Putamen (tissue), 1 donor: ENCODE results near the gene NMRAL1.

ENCODE experiments used
- DNase-seq: peaks from one replicate; pipeline ENCODE4 v3.0.0-alpha.2; 2016; ENCODE audit warnings: low spot score

NMRAL1 gene

DNA sequence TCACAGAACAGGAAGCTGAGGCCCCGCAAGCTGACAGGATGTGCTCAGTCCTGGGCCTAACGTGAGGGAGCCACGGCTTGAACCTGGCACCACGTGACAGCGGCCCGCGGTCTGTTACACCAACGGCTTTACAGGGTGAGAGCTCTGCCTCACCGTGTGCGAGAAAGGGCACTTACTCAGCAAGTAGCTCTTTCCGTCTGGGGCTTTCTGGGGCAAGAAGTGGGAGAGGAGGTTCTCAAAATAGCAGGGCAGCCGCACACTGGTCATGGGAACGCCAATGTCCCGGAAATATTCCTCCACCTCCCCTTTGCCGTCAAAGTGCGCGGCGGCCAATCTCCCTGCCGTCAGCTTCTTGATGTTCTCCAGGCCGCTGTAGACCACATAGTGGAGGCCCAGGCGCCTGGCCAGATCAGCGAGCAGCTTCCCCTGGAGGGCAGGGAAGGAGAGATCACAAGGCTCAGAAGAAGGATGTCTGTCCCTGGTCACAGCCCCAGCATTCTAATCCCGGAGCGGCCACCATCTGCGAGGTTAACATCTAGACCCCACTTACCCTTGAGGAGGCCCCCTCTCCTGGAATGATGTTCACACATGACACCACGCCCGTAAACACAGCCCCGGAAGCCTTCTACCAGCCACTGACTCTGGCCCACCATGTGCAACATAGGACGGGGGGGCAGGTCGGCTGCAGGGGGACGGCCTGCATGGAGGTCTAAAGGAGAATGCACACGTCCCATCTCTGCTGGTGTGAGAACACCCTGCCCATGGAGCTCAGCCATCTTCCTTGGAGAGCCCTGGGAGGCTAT lies 8.2 kb downstream of the NMRAL1 start:
- no peak for DNase-seq

DNA sequence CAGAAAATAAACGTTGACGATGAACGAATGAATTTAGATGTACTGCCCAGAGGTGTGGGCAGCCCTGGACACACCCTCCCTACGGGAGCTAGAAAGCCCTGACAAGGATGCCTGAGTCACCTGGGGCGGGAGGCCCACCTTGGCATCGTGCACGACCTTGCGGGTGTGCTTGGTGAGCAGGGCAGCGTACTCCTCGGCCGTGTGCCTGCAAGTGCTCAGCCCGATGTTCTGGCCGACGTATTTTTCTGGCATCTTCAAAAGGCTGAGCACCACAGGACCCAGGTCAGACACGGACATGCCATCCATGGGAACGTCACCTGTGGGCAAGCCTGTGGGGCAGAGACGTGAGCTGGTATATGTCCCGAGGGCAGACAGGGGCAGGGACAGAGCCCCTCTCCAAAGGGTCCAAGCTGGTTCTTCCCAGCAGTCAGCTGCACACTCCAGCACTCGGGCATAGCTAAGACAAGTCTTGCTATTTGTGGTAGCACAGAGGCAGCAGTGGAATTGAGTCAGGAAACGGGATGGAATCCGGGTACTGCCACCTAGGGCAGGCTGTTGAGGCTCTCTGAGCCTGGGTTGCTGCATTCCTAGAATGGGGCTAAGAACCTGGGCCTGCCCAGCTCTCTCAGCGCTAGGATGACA lies 10.8 kb downstream of the NMRAL1 start:
- no peak for DNase-seq

DNA sequence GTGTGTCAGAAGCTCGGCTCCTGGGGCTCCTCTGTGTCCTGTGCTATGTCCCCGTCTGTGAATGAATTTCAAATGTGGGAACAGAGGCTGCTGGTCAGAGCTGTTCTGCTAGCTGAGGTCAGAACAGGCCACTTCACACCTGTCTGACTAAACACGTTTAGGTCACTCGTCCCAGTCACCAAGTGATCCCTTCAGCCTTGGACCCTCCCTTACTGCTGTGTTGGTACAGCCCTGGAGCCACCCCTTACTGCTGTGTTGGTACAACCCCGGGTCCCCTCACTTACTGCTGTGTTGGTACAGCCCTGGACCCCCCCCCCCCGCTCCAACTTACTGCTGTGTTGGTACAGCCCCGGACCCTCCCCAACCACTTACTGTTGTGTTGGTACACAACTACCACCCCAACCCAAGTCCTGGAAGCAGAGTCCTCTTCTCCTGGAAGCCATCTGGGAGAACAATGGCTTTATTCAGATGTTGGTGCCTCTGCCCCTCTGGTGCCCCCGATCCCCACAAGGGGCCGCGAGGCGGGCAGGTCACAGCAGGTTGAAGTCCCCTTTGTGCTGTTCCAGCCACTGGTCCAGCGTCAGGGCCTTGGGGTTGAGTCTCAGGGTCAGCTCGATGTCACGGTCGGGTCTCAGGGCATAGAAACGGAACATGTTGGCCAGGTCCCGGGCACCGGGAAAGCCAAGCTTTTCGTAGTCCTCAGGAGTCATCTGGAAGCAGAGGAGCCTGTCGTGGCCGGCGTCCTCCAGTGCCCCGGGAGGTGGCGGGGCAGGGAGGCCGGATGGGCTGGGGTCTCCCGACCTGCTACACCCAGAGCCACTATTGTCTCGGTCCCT lies 13.0 kb downstream of the NMRAL1 start:
- peak; percentile 32 for DNase-seq

DNA sequence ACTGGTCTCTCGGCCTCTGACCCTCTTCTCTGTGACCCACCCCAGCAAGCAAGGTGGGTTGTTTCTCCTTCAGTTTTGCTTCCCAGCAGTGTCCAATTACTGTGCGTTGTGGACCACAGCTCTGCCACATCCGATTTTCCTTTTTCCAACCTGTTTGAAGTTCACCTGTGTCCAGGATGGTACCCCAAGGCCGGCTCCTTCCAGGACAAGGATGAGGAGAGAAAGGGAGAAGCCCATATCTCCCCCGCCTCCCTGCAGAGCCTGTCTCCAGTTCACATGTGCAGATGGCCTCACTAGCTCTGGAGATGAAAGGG lies 13.5 kb downstream of the NMRAL1 start:
- DNase-seq, result no peak

DNA sequence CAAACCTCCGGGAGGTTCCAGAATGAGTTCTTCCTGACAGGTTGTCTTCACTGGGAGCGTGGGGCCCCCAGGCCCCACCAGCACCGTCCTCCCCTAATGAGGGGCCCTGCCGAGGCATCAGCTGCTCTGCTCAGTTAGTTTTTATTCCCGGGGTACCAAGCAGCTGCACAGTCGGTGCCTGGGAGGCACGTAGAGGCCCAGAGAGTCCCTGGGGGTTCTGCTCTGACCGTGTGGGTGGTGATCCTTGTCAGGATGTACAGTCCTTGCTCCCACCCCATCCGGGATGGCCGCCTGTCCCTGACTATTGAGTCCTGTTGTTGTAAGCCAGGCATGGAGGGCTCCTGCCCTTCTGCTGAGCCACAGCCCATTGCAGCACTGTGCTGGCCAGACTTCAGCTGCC lies 18.5 kb downstream of the NMRAL1 start:
- DNase-seq, result no peak

GRCh38 chr16:4455081-4455480 lies 19.3 kb downstream of the NMRAL1 start:
- no peak for DNase-seq

DNA sequence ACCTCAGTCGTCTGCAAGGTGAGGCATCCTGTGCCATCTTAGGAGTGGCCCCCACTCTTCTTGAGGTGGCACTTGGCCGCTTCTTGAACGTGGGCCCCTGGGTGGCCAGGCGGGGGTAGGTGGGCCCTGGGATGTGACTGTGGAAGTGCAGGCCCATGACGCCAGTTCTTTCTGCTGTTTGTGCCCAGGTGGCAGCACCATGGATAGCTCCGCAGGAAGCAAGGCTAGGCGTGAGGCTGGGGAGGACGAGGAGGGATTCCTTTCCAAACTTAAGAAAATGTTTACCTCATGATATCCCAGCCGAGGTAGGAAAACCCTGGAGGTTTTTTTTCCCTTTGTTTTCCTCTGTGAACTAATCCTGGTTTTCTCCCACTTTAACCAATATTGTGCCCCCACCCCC lies 19.8 kb downstream of the NMRAL1 start:
- no peak for DNase-seq

DNA sequence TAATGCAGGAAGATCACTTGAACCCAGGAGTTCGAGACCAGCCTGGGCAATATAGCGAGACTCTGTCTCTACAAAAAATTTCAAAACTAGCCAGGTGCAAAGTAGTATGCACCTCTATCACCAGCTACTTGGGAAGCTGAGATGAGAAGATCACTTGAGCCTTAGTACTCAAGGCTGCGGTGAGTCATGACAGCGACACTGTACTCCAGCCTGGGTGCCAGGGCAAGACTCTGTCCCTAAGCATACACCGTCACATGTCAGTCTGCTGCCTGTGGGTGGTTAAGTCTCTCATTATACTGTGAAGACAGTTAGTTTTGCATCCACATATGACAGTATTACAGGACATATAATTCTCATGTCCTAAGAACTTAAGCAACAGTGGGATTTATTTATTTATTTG lies 21.8 kb downstream of the NMRAL1 start:
- no peak for DNase-seq

DNA sequence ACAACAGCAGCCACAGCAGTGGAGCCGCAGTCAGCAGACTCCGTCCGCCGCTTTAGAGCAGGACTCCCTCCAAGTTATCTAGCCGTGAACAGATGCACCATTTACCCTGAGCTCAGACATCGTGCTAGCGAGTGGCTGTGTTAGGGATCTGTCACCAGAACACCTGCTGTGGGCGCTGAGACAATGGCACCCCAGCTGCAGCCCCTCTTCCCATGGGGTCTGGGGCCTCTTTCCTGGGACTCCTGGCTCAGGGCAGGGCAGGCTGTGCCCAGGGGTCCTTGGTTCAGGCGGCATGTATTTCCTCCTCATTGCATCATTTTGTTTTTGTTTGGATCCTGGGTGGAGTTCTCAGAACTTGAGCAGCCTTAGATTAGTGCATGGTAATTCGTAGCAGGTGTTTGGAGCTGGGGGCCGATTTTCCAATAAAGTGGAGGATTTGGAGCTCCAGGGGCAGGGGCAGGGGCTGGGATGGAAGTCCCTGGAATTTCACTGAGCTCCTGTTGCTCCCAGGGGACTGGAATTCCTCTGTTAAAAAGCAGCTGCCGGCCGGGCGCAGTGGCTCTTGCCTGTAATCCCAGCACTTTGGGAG lies 23.4 kb downstream of the NMRAL1 start:
- no peak for DNase-seq

DNA sequence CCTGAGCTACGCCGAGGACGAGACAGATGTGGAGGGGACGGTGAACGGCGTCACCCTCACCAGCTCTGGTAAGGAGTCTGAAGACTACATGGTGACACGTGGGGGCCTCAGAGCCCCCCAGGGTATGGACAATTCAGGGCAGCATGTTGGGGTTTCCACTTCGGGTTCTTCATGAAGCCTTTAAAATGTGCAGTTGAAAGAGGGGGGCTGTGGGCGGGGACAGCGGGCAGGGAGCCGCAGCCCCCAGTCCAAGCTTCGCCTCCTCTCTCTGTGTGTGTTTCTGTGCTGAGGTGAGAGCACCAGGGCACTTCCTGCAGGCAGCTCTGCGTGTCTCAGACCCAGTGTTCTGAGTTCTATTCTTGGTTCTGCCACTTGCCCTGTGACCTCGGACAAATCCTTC lies 24.0 kb downstream of the NMRAL1 start:
- no peak for DNase-seq

GRCh38 chr16:4443986-4444385 lies 30.4 kb downstream of the NMRAL1 start:
- peak; percentile 41 for DNase-seq

DNA sequence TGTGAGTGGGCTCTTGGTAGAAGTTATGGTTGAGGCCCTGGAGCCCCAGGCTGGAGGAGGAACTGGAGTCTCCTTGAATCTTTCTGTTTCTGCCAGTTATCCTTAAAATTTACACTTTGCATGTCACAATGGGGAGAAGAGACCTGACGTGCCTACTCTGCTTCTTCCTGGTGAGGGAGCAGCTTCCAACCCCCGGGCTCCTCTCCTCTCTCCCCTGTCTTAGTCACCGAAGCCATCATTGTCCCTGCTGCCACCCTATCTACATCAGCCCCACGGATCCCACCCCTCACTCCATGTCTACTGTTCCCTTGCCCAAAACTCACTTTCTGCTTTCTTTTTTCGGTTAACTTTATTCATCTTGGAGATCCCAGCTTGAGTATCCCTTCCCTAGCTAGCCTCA lies 31.2 kb downstream of the NMRAL1 start:
- peak; percentile 47 for DNase-seq

GRCh38 chr16:4442371-4442770 lies 32.1 kb downstream of the NMRAL1 start:
- DNase-seq, result no peak

DNA sequence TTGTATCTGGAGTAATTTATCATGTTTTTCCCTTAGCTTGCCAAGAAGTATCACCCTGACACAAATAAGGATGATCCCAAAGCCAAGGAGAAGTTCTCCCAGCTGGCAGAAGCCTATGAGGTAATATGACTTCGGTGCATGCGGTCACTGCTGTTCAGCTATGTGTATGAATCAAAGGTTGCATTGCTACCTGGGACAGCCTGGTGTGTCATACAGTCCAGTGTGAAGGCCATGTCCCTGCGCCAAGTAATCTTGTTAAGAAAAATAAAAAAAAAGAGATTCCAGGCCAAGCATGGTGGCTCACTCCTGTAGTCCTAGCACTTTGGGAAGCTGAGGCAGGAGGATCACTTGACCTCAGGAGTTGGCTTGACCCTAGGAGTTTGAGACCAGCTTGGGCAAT lies 37.1 kb downstream of the NMRAL1 start:
- no peak for DNase-seq

DNA sequence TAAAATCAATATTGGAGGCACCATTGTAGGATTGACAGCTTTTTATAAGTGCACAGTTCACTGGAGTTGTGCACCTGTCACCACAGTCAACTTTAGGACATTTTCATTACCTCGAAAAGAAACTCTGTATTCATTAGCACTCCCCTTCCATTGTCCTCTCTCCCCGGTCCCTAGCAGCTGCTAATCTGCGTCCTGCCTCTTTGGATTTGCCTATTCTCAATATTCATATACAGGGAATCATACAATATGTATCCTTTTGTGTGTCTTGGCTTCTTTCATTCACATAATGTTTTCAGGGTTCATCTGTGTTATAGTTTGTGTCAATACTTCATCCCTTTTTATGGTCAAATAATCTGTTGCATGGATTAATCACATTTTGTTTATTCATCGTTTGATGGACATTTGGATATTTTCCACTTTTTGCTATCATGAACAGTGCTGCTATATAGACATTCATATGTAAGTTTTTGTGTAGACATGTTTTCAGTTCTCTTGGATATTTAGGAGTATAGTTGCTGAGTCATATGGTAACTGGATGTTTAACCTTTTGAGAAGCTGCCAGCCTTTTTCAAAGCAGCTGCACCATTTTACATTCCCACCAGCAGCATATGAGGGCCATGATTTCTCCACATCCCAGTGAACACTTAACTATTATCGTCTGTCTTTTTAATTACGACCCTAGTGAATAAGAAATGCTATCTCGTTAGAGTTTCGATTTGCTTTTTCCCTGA lies 38.9 kb downstream of the NMRAL1 start:
- no peak for DNase-seq

GRCh38 chr16:4433914-4434787 lies 40.3 kb downstream of the NMRAL1 start:
- no peak for DNase-seq

DNA sequence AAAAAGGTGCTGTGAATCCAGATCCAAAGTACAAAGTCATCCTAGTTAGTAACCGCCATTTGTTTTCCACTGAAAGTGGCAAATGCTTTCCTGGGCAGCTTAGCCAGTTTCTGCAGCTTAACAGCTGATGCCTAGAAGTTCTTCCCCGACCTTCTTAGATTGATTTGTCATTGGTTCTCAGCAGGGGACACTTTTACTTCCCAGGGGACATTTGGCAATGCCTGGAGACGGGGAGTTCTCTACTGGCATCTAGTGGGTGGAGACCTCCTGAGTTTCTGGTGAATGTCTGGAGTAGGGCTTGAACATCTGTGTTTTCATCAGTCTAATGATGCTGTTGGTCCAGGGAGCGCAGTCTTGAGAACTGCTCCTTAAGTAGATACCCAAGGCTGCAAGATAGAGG lies 41.2 kb downstream of the NMRAL1 start:
- DNase-seq, result no peak

DNA sequence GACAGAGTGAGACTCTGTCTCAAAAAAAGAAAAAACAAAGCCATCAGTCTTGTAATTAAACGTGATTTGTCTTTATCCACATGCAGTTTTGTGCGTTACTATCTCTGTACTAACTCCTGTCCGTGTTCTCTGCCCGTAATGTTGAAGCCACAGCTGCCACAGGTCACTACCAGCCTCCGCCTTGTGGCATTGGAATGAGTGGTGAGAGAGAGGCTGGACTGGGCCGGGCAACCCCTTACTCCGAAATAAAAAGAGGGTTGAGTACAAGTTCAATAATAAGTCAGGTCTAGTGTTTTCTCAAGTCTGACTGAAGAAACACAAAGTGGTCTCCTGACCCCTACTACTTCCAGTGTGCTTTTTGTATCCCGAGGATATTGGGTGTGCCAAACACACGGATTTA lies 43.4 kb downstream of the NMRAL1 start:
- no peak for DNase-seq

GRCh38 chr16:4428500-4428899 lies 45.9 kb downstream of the NMRAL1 start:
- DNase-seq, result no peak

DNA sequence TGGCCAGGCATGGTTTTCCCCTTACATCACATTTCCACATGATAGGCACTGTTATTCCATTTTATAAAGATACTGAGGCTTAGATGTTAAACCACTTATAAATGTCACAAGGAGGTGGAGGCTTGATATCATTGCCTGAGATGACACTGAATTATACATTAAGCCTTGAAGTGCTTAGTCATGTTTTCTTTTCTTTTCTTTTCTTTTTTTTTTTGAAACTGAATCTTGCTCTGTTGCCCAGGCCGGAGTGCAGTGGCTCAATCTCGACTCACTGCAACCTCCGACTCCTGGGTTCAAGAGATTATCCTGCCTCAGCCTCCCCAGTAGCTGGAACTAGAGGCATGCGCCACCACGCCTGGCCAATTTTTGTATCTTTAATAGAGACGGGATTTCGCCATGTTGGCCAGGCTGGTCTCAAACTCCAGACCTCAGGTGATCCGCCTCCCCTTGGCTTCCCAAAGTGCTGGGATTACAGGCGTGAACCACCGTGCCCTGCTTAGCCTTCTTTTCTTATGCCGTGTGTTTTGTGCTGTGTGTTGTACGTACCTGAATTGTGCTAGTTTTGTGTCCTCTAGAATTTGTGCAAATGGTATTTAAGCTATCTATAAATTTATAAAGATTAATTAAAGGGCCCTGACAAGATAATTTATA lies 47.6 kb downstream of the NMRAL1 start:
- DNase-seq, result no peak
